Measurements from ENCODE around the gene WNT3A.

The WNT3A gene

GRCh38 chr1:228102791-228103620 is 96.2 kb downstream of the WNT3A start, which contains the start of gene C1orf35:
Gene C1orf35 (minus strand): TSS chr1:228103325. CDS start chr1:228103227, 98 bp downstream.
- peak within 1 kb of the TSS; percentile 92 for H3K4me3 Mint-ChIP-seq
- no peaks in the 10 kb centered on the region for H3K9me3 Mint-ChIP-seq
- peaks cover 78% of the 10 kb centered on the region for H3K36me3 Mint-ChIP-seq (ENCODE audit: low read depth)
- peak within 1 kb of the TSS; percentile 97 for H3K27ac Mint-ChIP-seq
- peaks cover 36% of the 10 kb centered on the region for H3K4me1 Mint-ChIP-seq (ENCODE audit: low read depth)
- peak; percentile 97 for DNase-seq
- H3K27me3 Mint-ChIP-seq, result no peaks in the 10 kb centered on the region

- DNase-seq, result no peak
- H3K27ac Mint-ChIP-seq, result peak overlapping the region; percentile 45
- H3K4me3 Mint-ChIP-seq, result peak overlapping the region; percentile 92
- peaks cover 41% of the 10 kb centered on the region for H3K4me1 Mint-ChIP-seq (ENCODE audit: low read depth)
- no peaks in the 10 kb centered on the region for H3K9me3 Mint-ChIP-seq
- no peaks in the 10 kb centered on the region for H3K27me3 Mint-ChIP-seq
- H3K36me3 Mint-ChIP-seq (ENCODE audit: low read depth), result peaks cover 72% of the 10 kb centered on the region
Measured at GRCh38 chr1:228104526-228105269, 97.9 kb downstream of the WNT3A start.

GRCh38 chr1:228105270-228105995 is 98.6 kb downstream of the WNT3A start:
- DNase-seq, result no peak
- H3K9me3 Mint-ChIP-seq, result no peaks in the 10 kb centered on the region
- no peaks in the 10 kb centered on the region for H3K27me3 Mint-ChIP-seq
- peaks cover 48% of the 10 kb centered on the region for H3K4me1 Mint-ChIP-seq (ENCODE audit: low read depth)
- peak overlapping the region; percentile 45 for H3K27ac Mint-ChIP-seq
- no peak overlapping the region for H3K4me3 Mint-ChIP-seq
- H3K36me3 Mint-ChIP-seq (ENCODE audit: low read depth), result peaks cover 65% of the 10 kb centered on the region

- Mint-ChIP-seq H3K27me3 (no peaks in the 10 kb centered on the region), H3K4me3 (peak overlapping the region; percentile 23), H3K4me1 (ENCODE audit: low read depth) (peaks cover 46% of the 10 kb centered on the region), H3K9me3 (no peaks in the 10 kb centered on the region), H3K27ac (peak overlapping the region; percentile 70), H3K36me3 (ENCODE audit: low read depth) (peaks cover 57% of the 10 kb centered on the region)
- DNase-seq, result no peak
Measured at GRCh38 chr1:228105996-228106799, 99.4 kb downstream of the WNT3A start.

- H3K4me3 Mint-ChIP-seq, result peak overlapping the region; percentile 23
Measured at GRCh38 chr1:228106800-228107054, 99.9 kb downstream of the WNT3A start.

GRCh38 chr1:228107636-228108035 is 100.8 kb downstream of the WNT3A start:
- H3K27me3 Mint-ChIP-seq, result no peaks in the 10 kb centered on the region
- peak overlapping the region; percentile 92 for H3K4me3 Mint-ChIP-seq
- no peak for DNase-seq
- peak overlapping the region; percentile 95 for H3K27ac Mint-ChIP-seq
- H3K9me3 Mint-ChIP-seq, result no peaks in the 10 kb centered on the region
- peaks cover 41% of the 10 kb centered on the region for H3K4me1 Mint-ChIP-seq (ENCODE audit: low read depth)
- H3K36me3 Mint-ChIP-seq (ENCODE audit: low read depth), result peaks cover 51% of the 10 kb centered on the region

More at GRCh38 chr1:228106800-228107054, 99.9 kb downstream of the WNT3A start:
- H3K4me1 Mint-ChIP-seq (ENCODE audit: low read depth), result peaks cover 41% of the 10 kb centered on the region
- peaks cover 52% of the 10 kb centered on the region for H3K36me3 Mint-ChIP-seq (ENCODE audit: low read depth)
- no peaks in the 10 kb centered on the region for H3K9me3 Mint-ChIP-seq
- peak overlapping the region; percentile 70 for H3K27ac Mint-ChIP-seq
- no peaks in the 10 kb centered on the region for H3K27me3 Mint-ChIP-seq
- DNase-seq, result no peak

- Mint-ChIP-seq H3K4me1 (ENCODE audit: low read depth) (peaks cover 40% of the 10 kb centered on the region), H3K36me3 (ENCODE audit: low read depth) (peaks cover 49% of the 10 kb centered on the region), H3K9me3 (no peaks in the 10 kb centered on the region), H3K27ac (peak overlapping the region; percentile 95), H3K27me3 (no peaks in the 10 kb centered on the region), H3K4me3 (peak overlapping the region; percentile 92)
- no peak for DNase-seq
Measured at GRCh38 chr1:228108055-228108690, 101.4 kb downstream of the WNT3A start.

- H3K4me1 Mint-ChIP-seq (ENCODE audit: low read depth), result peaks cover 35% of the 10 kb centered on the region
- peak overlapping the region; percentile 95 for H3K27ac Mint-ChIP-seq
- no peaks in the 10 kb centered on the region for H3K9me3 Mint-ChIP-seq
- peak overlapping the region; percentile 92 for H3K4me3 Mint-ChIP-seq
- H3K27me3 Mint-ChIP-seq, result no peaks in the 10 kb centered on the region
- H3K36me3 Mint-ChIP-seq (ENCODE audit: low read depth), result peaks cover 44% of the 10 kb centered on the region
- DNase-seq, result no peak
Measured at GRCh38 chr1:228108742-228109072, 101.9 kb downstream of the WNT3A start.

GRCh38 chr1:228109073-228109961 is 102.5 kb downstream of the WNT3A start, which contains the start of gene MRPL55:
Gene MRPL55 (minus strand): TSS chr1:228109299. CDS start chr1:228108260, 1,039 bp downstream.
- Mint-ChIP-seq H3K9me3 (no peaks in the 10 kb centered on the region), H3K36me3 (ENCODE audit: low read depth) (peaks cover 42% of the 10 kb centered on the region), H3K27ac (peak within 1 kb of the TSS; percentile 95), H3K4me3 (peak within 1 kb of the TSS; percentile 92), H3K4me1 (ENCODE audit: low read depth) (peaks cover 29% of the 10 kb centered on the region), H3K27me3 (no peaks in the 10 kb centered on the region)
- peak; percentile 100 for DNase-seq

GRCh38 chr1:228109962-228110488 is 103.2 kb downstream of the WNT3A start:
- no peak for DNase-seq
- H3K27ac Mint-ChIP-seq, result peak overlapping the region; percentile 95
- peaks cover 39% of the 10 kb centered on the region for H3K36me3 Mint-ChIP-seq (ENCODE audit: low read depth)
- peak overlapping the region; percentile 92 for H3K4me3 Mint-ChIP-seq
- no peaks in the 10 kb centered on the region for H3K27me3 Mint-ChIP-seq
- no peaks in the 10 kb centered on the region for H3K9me3 Mint-ChIP-seq
- H3K4me1 Mint-ChIP-seq (ENCODE audit: low read depth), result peaks cover 22% of the 10 kb centered on the region

- peak overlapping the region; percentile 92 for H3K4me3 Mint-ChIP-seq
- H3K27me3 Mint-ChIP-seq, result no peaks in the 10 kb centered on the region
- H3K36me3 Mint-ChIP-seq (ENCODE audit: low read depth), result peaks cover 34% of the 10 kb centered on the region
- DNase-seq, result no peak
- no peaks in the 10 kb centered on the region for H3K9me3 Mint-ChIP-seq
- peak overlapping the region; percentile 35 for H3K27ac Mint-ChIP-seq
- H3K4me1 Mint-ChIP-seq (ENCODE audit: low read depth), result peaks cover 22% of the 10 kb centered on the region
Measured at GRCh38 chr1:228110556-228110955, 103.8 kb downstream of the WNT3A start.
